NCI-H2196 (cell line): Measurements from ENCODE around the gene RPS5.
"Not testable (repeated sequence)": the region's sequence is repeated elsewhere in the genome, so short reads cannot be mapped to it uniquely, and the experiment has no call there.

Source experiments
- DNase-seq: peaks from one replicate; lab custom pipeline; 2025; ENCODE audit not compliant: unreplicated experiment; lab: John Stamatoyannopoulos, UW

Gene RPS5

GRCh38 chr19:58356766-58357480 is 30.1 kb upstream of the RPS5 start:
- no peak for DNase-seq

- DNase-seq = no peak
These were observed 29.5 kb upstream of the RPS5 start for GRCh38 chr19:58357481-58358145.

GRCh38 chr19:58361900-58362271 is 25.2 kb upstream of the RPS5 start:
- peak; percentile 64 for DNase-seq

GRCh38 chr19:58362272-58362994 is 24.6 kb upstream of the RPS5 start, which contains the start of gene ZNF497:
Gene ZNF497 (minus strand): TSS chr19:58362751. CDS start chr19:58357635, 5,116 bp downstream.
- DNase-seq = peak; percentile 96

- DNase-seq = no peak
These were observed 22.9 kb upstream of the RPS5 start for GRCh38 chr19:58364146-58364545.

- no peak for DNase-seq
These were observed 20.3 kb upstream of the RPS5 start for GRCh38 chr19:58366585-58367430.

GRCh38 chr19:58367698-58368454 is 19.2 kb upstream of the RPS5 start:
- DNase-seq = no peak

GRCh38 chr19:58368561-58369360 is 18.3 kb upstream of the RPS5 start:
- no peak for DNase-seq

GRCh38 chr19:58372311-58373133 is 14.5 kb upstream of the RPS5 start:
- DNase-seq = peak; percentile 16

- no peak for DNase-seq
These were observed 12.9 kb upstream of the RPS5 start for GRCh38 chr19:58374200-58374599.

GRCh38 chr19:58376724-58377123 is 10.3 kb upstream of the RPS5 start:
- DNase-seq = not testable (repeated sequence)

GRCh38 chr19:58379246-58379645 is 7.8 kb upstream of the RPS5 start:
- DNase-seq = no peak

- DNase-seq = no peak
These were observed 6.9 kb upstream of the RPS5 start for GRCh38 chr19:58380037-58380661.

GRCh38 chr19:58380662-58381459 is 6.2 kb upstream of the RPS5 start, which contains the start of gene ZNF837:
Gene ZNF837 (minus strand): TSS chr19:58381030. CDS start chr19:58369332, 11,698 bp downstream.
- DNase-seq = peak; percentile 99

GRCh38 chr19:58381460-58382212 is 5.4 kb upstream of the RPS5 start:
- DNase-seq = no peak

GRCh38 chr19:58382997-58383603 is 4.0 kb upstream of the RPS5 start:
- DNase-seq = no peak
